ENCODE measurements around the gene SYNE2. TPM values are rescaled to one million over a fixed set of nuclear protein-coding genes. Genes with fewer than 3 reads are reported as not detected.
"Not testable (repeated sequence)": the region's sequence is repeated elsewhere in the genome, so short reads cannot be mapped to it uniquely, and the experiment has no call there.

SYNE2 gene
- 10 to 100 TPM; 44.3 to 66.5 (median 52.4) TPM for polyA plus RNA-seq (ENCODE audit: insufficient read length in 10 of 10)
- long read RNA-seq, donor 1 = 0 reads
- long read RNA-seq, donor 2 = 0 reads
- long read RNA-seq, donor 3 = 0 reads
- long read RNA-seq, donor 4 = 0 reads
- long read RNA-seq, donor 5, partial matches to known transcripts = 12 of 13 reads
- long read RNA-seq, donor 5, other reads (novel, unspliced or antisense) = 0 of 13 reads
- long read RNA-seq, donor 6 = 0 reads
- long read RNA-seq, donor 7, partial matches to known transcripts = 0 of 1 reads
- long read RNA-seq, donor 7, other reads (novel, unspliced or antisense) = 0 of 1 reads
- long read RNA-seq, donor 8, partial matches to known transcripts = 0 of 1 reads
- long read RNA-seq, donor 8, other reads (novel, unspliced or antisense) = 0 of 1 reads
- long read RNA-seq, donor 9, partial matches to known transcripts = 0 of 2 reads
- long read RNA-seq, donor 9, other reads (novel, unspliced or antisense) = 0 of 2 reads

GRCh38 chr14:63852817-63853731 lies at the start of gene SYNE2:
SYNE2 (plus strand) TSS chr14:63853004; CDS start chr14:63909149, 56,145 bp downstream.
- DNase-seq = peak; percentile 72 to 94 (median 86)

DNA sequence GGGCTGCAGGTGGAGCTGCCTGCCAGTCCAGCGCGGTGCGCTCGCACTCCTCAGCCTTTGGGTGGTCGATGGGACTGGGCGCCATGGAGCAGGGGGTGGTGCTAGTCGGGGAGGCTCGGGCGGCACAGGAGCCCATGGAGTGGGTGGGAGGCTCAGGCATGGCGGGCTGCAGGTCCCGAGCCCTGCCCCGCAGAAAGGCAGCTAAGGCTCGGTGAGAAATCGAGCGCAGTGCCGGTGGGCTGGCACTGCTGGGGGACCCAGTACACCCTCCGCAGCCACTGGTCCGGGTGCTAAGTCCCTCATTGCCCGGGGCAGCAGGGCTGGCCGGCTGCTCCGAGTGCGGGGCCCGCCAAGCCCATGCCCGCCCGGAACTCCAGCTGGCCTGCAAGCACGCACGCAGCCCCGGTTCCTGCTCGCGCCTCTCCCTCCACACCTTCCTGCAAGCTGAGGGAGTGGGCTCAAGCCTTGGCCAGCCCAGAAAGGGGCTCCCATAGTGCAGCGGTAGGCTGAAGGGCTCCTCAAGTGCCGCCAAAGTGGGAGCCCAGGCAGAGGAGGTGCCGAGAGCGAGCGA lies 49.5 kb upstream of the SYNE2 start:
- not testable (repeated sequence) for DNase-seq

GRCh38 chr14:63806064-63806463 lies 46.7 kb upstream of the SYNE2 start:
- not testable (repeated sequence) for DNase-seq

- DNase-seq = not testable (repeated sequence)
Measured at GRCh38 chr14:63811692-63812091, 41.1 kb upstream of the SYNE2 start.

- DNase-seq = no peak
Measured at GRCh38 chr14:63833728-63834127, 19.1 kb upstream of the SYNE2 start.

DNA sequence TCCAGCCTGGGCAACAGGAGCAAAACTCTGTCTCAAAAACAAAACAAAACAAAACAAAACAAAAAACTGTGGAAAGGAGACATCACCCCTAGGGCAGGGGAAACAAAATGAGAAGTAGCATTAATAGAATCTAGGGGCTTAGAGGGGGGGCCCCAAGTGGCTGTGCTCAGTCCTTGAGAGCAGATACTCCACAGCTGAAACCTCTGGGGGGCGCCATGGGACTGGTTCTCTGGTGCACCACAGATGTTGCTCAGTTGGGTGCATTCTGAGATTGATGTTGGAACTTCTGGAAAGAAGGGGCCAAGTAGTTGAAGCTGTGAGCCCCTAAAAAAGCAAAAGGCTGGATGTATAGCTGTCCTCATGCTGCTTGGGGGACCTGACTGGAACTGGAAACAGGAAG lies 11.8 kb upstream of the SYNE2 start:
- no peak for DNase-seq

DNA sequence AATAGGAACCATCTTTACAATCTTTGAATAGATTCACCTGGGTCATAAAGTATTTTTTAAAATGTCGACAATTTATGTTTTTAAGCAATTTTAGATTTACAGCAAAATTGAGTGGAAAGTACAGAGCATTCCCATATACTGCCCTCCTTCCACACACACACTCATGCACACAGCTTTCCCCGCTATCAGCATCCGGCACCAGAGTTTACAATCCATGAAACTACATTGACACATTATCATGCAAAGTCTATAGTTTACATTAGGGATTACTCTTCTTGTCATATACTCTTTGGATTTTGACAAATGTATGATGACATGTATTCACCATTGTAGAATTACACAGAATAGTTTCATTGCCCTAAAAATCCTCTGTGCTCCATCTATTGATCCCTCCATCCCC lies 9.0 kb upstream of the SYNE2 start:
- DNase-seq = no peak

- no peak for DNase-seq
Measured at GRCh38 chr14:63848890-63849289, 3.9 kb upstream of the SYNE2 start.

- peak in 1 of 3 donors; percentile 13 for DNase-seq
Measured at GRCh38 chr14:63852271-63852816, 460 bp upstream of the SYNE2 start.

DNA sequence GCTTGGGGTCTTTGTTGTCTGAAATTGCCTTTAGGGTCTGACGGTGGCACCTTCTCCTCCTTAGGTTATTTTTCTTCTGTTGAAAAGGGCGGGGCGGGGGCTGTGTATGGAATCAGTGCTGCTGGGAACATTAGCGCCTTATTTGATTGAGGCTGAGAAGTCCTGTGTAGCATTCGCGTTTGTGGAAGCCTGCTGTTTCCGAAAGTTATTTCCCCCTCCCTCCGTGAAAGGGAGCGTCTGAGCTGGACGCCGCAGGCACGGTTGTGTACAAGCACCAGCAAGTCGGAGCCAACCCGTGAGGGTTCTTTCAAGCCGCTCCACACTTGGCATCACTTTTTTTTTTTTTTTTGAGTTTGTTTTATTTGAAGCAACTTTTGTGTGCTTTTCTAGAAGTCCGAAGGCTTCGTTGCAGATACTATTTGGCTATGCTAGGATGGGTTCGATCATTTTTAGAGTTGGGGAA lies 1.1 kb downstream of the SYNE2 start:
- DNase-seq = peak; percentile 57 to 84 (median 72)

DNA sequence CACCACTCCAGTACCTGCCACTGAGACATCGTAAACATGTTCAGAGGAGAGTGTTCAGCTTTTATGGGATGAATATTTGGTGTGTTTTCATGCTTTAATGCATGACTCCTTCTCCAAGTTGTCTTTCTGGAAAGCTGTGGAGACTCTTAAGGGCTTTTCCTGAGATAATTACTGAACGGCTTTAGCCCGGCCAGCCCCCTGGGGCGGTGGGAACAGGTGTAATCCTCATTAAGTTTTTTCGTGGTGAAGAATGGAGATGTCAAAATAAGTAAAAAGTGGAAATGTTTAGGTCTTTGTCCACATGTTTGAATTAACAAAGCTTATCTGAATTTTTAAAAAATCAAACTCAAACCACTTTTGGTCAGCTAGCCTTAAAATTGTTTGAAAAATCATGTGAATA lies 1.5 kb downstream of the SYNE2 start:
- DNase-seq = no peak

- no peak for DNase-seq
Measured at GRCh38 chr14:63855281-63855680, 2.5 kb downstream of the SYNE2 start.

- DNase-seq = no peak
Measured at GRCh38 chr14:63857466-63858030, 4.7 kb downstream of the SYNE2 start.

DNA sequence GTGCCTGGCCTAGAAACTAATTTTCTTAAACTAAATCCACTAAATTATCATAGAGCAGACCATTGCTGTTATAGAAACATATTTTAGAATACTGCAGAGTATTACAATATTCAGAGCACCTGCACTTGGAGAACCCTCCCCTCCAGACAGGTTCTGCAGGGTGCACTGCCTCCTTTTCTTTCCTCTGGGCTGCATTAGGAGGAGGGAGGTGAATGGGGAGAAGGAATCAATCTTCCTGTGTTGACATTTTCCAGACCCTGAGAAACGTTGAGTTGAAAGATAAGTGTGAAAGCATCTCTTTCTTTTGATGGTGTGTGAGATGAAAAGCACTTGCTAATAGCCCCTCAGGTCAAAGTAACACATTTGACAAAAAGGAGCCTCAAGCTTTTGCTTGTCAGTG lies 7.3 kb downstream of the SYNE2 start:
- no peak for DNase-seq

DNA sequence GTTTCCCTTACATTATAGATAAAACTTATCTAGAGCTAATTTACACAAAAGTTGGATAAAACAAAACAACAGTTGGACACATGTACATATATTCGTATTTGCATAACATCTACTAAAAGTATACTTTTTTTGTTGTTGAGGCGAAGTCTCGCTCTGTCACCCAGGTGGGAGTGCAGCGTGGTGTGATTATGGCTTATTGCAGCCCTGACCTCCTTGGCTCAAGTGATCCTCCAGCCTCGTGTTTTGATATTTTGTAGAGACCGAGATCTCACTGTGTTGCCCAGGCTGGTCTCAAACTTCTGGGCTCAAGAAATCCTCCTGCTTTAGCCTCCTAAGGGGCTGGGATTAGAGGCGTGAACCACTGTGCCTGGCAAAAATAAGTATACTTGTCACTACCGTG lies 9.4 kb downstream of the SYNE2 start:
- no peak for DNase-seq

DNA sequence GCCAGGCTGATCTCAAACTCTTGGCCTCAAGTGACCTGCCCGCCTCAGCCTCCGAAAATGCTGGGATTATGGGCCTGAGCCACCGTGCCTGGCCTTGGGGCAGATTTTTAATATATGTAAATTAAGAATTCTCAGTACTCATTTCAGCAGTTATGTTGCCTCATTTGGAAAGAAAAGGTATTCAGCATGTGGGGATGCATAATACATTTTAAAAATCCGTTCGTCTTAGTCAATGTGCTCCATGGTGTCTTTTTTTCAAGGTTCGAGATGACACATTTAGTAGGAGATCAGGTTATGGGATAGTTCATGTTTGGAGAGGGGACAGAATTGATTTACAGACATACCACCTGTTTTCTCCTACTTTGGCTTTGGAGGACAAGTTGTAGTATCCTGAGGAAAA lies 10.2 kb downstream of the SYNE2 start:
- no peak for DNase-seq

DNA sequence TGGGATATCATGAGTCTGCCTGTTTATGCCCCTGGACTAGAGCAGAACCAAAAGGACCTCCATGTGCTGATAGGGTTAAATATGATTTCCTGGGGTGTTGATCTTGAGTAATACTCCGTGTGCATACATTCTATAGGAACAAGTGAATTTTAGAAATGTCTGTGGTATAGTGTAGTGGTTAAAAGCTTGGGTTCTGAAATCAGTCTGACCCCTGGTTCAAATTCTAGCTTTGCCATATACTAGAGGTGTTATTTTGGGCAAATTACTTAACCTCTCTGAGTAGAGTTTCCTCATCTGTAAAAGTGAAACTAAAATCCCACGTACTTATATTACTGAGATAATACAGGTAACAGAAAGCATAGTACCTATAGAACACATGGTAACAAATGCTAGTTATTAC lies 12.0 kb downstream of the SYNE2 start:
- not testable (repeated sequence) for DNase-seq

DNA sequence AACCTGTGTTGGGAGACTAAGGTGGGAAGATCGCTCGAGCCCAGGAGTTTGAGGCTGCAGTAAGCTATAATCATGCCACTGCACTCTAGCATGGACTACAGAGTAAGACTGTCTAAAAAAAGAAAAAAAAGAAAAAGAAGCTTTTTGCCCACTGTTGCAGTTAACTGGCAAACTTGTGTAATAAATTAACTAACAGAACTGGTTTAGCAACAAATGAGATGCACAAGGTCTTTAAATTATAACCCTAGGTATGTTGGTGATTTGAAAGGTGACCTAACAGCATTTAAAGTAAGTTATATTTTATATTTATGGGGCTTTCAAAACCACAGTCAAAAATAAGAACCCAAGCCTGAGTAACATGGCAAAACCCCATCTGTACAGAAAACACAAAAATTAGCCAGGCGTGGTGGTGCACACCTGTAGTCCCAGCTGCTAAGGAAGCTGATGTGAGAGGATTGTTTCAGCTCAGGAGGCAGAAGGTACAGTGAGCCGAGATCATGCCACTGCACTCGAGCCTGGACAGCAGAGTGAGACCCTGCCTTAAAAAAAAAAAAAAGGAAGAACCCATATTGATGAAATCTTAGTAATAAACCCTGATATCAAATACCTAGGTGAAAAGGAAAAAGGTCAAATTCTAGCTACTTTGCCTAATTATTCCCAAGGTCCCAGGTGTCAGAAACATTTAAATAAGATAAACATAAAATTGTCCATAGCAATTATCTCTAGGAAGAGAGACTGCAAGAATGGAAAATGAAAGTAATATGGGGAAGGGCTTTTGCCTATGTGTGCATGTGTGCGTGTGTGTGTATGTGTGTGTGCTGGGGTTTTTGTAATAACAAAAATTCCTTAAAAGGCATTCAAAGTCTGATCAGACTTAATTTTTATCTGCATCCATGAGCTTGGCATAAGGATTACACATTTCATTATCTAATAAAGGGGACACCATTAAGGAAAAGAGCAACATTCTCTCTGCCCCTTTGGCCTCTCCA lies 15.4 kb downstream of the SYNE2 start:
- DNase-seq = no peak

DNA sequence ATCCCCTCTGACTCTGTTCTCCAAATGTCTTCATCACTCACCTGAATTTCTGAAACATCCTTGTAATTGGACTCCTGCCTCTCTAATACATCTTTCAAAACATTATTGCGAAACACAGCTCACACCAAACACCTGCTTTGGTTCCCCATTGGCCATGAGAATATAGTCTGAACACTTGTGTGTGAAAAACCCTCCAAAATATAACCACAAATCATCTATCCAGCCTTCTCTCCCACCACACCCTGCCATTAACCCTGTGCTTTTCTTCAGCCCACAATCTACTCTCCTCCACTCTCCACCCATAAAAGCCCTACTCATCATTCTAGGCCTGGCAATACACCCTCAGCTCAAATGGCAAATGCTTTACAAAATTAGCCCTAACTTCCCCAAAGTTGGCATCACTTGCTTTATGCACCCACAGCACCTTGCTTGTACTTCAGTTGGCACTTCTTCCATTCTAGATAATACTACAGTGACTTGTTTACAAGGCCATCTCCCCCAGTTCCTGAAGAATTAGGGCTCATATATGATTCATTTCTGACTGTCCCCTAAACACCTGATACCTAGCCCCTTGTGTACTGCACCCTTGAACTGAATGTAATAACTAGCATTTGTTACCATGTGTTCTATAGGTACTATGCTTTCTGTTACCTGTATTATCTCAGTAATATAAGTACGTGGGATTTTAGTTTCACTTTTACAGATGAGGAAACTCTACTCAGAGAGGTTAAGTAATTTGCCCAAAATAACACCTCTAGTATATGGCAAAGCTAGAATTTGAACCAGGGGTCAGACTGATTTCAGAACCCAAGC lies 17.3 kb downstream of the SYNE2 start:
- not testable (repeated sequence) for DNase-seq

Measured in muscle of back (tissue), 13 donors.